RWPE1 (cell line): ENCODE data around the gene TNNI3K.

Source experiments
- CTCF ChIA-PET: fragments of 350-600 bp; sonication (Branson Sonifier 250); formaldehyde crosslinking; extraction: SDS; loops from one replicate; lab custom pipeline; 2021; lab: Yijun Ruan, JAX
- POLR2A ChIA-PET: fragments of 400-600 bp; formaldehyde crosslinking; extraction: SDS; loops from one replicate; lab custom pipeline; 2020; ENCODE audit warnings: antibody characterized with exemption; ENCODE audit not compliant: low non-redundant PET; lab: Yijun Ruan, JAX
- DNase-seq: peaks from one replicate; pipeline ENCODE4 v3.0.0; 2012; ENCODE audit warnings: low spot score
- H3K27ac ChIP-seq: fragments of 450-650 bp; 2 replicates; pipeline ENCODE4 v1.5.1; 2017
- CTCF ChIP-seq: fragments of 450-650 bp; conservative IDR thresholded peaks from 2 replicates; pipeline ENCODE4 v1.5.1; 2017; ENCODE audit warnings: low read depth, mild to moderate bottlenecking

Gene TNNI3K

GRCh38 chr1:74504933-74505512 is 269.8 kb downstream of the TNNI3K start:
- no peak for DNase-seq

GRCh38 chr1:74505928-74506710 is 270.9 kb downstream of the TNNI3K start:
- CTCF ChIA-PET = interaction anchor here (0.6 to 0.7 kb wide), 2 partner anchors 183 to 1208 kb away, joined by 3 read pairs; no protein-coding TSS in a partner anchor

More at GRCh38 chr1:74504933-74505512, 269.8 kb downstream of the TNNI3K start:
- CTCF ChIA-PET = no interaction called here
- TF ChIP-seq CTCF = no peak
- POLR2A ChIA-PET = no interaction called here
- no peak overlapping the region for H3K27ac ChIP-seq

GRCh38 chr1:74508449-74508848 is 273.3 kb downstream of the TNNI3K start:
- ChIA-PET CTCF (interaction anchor here (1.7 kb wide), 1 partner anchor 225 kb away, joined by 5 read pairs; the partner anchor contains the start of gene TYW3), POLR2A (no interaction called here)
- DNase-seq = no peak
- no peak for TF ChIP-seq CTCF
- no peak overlapping the region for H3K27ac ChIP-seq

More at GRCh38 chr1:74505928-74506710, 270.9 kb downstream of the TNNI3K start:
- no peak for TF ChIP-seq CTCF
- DNase-seq = no peak
- POLR2A ChIA-PET = no interaction called here
- H3K27ac ChIP-seq = no peak overlapping the region

GRCh38 chr1:74512170-74512915 is 277.2 kb downstream of the TNNI3K start, which contains the start of gene LRRC53:
Gene LRRC53 (minus strand): TSS chr1:74512611. CDS start chr1:74483349, 29,262 bp downstream.
- no peak for DNase-seq
- TF ChIP-seq CTCF = no peak
- no peak within 1 kb of the TSS for H3K27ac ChIP-seq
- ChIA-PET POLR2A (no interaction called here), CTCF (interaction anchor here (0.6 kb wide), 1 partner anchor 688 kb away, joined by 3 read pairs; no protein-coding TSS in a partner anchor)

- CTCF ChIA-PET = interaction anchor here (0.6 to 0.7 kb wide), 2 partner anchors 99 to 361 kb away, joined by 3 to 7 read pairs; no protein-coding TSS in a partner anchor
- POLR2A ChIA-PET = no interaction called here
- DNase-seq = no peak
- H3K27ac ChIP-seq = no peak overlapping the region
- TF ChIP-seq CTCF = no peak
Measured at GRCh38 chr1:74513411-74514300, 278.5 kb downstream of the TNNI3K start.
